ENCODE data around the gene ANKRD13D.

The ANKRD13D gene

GRCh38 chr11:67349928-67350465 is 60.9 kb downstream of the ANKRD13D start:
- in situ Hi-C loops (cut with HindIII; ENCODE audit: low sequenced_read_pairs): loop anchor here (5.0 to 10.0 kb wide), 2 partner anchors 37 to 235 kb away; partner anchors contain the start of gene KDM2A

GRCh38 chr11:67351275-67352005 is 62.3 kb downstream of the ANKRD13D start:
- in situ Hi-C loops (cut with HindIII; ENCODE audit: low sequenced_read_pairs): no loop called here
